Hepatocyte (in vitro differentiated cells): ENCODE measurements around the gene RNF113A.
"Not testable (repeated sequence)": the region's sequence is repeated elsewhere in the genome, so short reads cannot be mapped to it uniquely, and the experiment has no call there.

Experiments
- EZH2 ChIP-seq: fragments of 200-600 bp; sonication (generic); IDR thresholded peaks from 2 replicates; pipeline ENCODE4 v1.6.1; 2016; ENCODE audit warnings: antibody characterized with exemption, mild to moderate bottlenecking, borderline replicate concordance
- TF ChIP-seq, protein P1 (sequence below): fragments of 200-600 bp; sonication (generic); IDR thresholded peaks from 2 replicates; pipeline ENCODE4 v1.5.1; 2016; ENCODE audit warnings: antibody characterized with exemption, mild to moderate bottlenecking; ENCODE audit not compliant: poor library complexity

DNA sequence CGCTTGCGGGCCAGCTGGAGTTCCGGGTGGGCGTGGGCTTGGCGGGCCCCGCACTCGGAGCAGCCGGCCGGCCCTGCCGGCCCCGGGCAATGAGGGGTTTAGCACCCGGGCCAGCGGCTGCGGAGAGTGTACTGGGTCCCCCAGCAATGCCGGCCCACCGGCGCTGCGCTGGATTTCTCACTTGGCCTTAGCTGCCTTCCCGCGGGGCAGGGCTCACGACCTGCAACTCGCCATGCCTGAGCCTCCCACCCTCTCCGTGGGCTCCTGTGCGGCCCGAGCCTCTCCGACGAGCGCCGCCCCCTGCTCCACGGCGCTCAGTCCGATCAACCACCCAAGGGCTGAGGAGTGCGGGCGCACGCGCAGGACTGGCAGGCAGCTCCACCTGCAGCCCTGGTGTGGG lies 19.1 kb upstream of the RNF113A start:
- not testable (repeated sequence) for TF ChIP-seq EZH2
- TF ChIP-seq, protein P1, sequence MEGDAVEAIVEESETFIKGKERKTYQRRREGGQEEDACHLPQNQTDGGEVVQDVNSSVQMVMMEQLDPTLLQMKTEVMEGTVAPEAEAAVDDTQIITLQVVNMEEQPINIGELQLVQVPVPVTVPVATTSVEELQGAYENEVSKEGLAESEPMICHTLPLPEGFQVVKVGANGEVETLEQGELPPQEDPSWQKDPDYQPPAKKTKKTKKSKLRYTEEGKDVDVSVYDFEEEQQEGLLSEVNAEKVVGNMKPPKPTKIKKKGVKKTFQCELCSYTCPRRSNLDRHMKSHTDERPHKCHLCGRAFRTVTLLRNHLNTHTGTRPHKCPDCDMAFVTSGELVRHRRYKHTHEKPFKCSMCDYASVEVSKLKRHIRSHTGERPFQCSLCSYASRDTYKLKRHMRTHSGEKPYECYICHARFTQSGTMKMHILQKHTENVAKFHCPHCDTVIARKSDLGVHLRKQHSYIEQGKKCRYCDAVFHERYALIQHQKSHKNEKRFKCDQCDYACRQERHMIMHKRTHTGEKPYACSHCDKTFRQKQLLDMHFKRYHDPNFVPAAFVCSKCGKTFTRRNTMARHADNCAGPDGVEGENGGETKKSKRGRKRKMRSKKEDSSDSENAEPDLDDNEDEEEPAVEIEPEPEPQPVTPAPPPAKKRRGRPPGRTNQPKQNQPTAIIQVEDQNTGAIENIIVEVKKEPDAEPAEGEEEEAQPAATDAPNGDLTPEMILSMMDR = not testable (repeated sequence)
